ENCODE measurements around the gene ZDHHC8. TPM values are rescaled to one million over a fixed set of nuclear protein-coding genes. Genes with fewer than 3 reads are reported as not detected.

Gene ZDHHC8
- total and polyA plus RNA-seq, 2 donors (not counting 1 experiment from before 2014, with no cell fraction given), result 94.4 to 96.9 TPM

- Histone ChIP-seq H3K9ac (ENCODE audit: low read length) (no peak overlapping the region), H3K4me3 (ENCODE audit: control extremely low read depth in 1 of 5, extremely low read depth in 1 of 5, insufficient read depth in 1 of 5, low read depth in 2 of 5, low read length in 4 of 5) (no peak overlapping the region), H3K4me2 (replicated peaks; ENCODE audit: low read depth, low read length, poor library complexity, severe bottlenecking) (no peak overlapping the region), H3K79me2 (ENCODE audit: control insufficient read depth, insufficient read depth, low read length) (no peaks in the 10 kb centered on the region), H3K36me3 (replicated peaks in 1 of 2; ENCODE audit: control extremely low read depth in 1 of 2, control insufficient read depth in 1 of 2, extremely low read depth in 1 of 2, insufficient read depth in 2 of 2, low read length in 1 of 2) (no peaks in the 10 kb centered on the region), H3K4me1 (ENCODE audit: control insufficient read depth in 2 of 2, insufficient read depth in 2 of 2, low read length in 2 of 2) (no peaks in the 10 kb centered on the region), H3K9me3 (ENCODE audit: control extremely low read depth in 1 of 3, control insufficient read depth in 2 of 3, insufficient read depth in 1 of 3, low read length in 2 of 3) (no peaks in the 10 kb centered on the region), H2AFZ (ENCODE audit: insufficient read depth, low read depth, low read length, poor library complexity, severe bottlenecking) (no peak overlapping the region), H3K27ac (ENCODE audit: low read length in 2 of 2) (no peak overlapping the region), H3K27me3 (replicated peaks in 1 of 4; ENCODE audit: control extremely low read depth in 1 of 4, control insufficient read depth in 3 of 4, insufficient read depth in 4 of 4, low read length in 3 of 4) (no peaks in the 10 kb centered on the region), H4K20me1 (ENCODE audit: control insufficient read depth, insufficient read depth, low read length, poor library complexity, severe bottlenecking) (no peaks in the 10 kb centered on the region)
- POLR2A ChIA-PET, result no interaction called here
- Mint-ChIP-seq H3K9me3 (ENCODE audit: insufficient read depth) (no peaks in the 10 kb centered on the region), H3K4me3 (no peak overlapping the region), H3K27ac (no peak overlapping the region), H3K27me3 (no peaks in the 10 kb centered on the region), H3K4me1 (no peaks in the 10 kb centered on the region)
- no peak for TF ChIP-seq EZH2 (IDR thresholded peaks at IDR 0.05; ENCODE audit: borderline replicate concordance, insufficient read depth, low read depth, low read length, poor library complexity, severe bottlenecking)
- no peak for TF ChIP-seq CTCF (IDR thresholded peaks at IDR 0.05)
- WGBS (ENCODE audit: insufficient coverage), result 87% methylated on average over 9 of the region's 9 CpGs
- intact Hi-C loops (cut with micrococcal nuclease), result no loop called here
- CTCF ChIA-PET, result no interaction called here
- ATAC-seq (ENCODE audit: low read depth) (no peak), DNase-seq (no peak)
These were observed 50.8 kb downstream of the ZDHHC8 start for GRCh38 chr22:20182365-20182764.

- Histone ChIP-seq H3K4me1 (ENCODE audit: control insufficient read depth in 2 of 2, insufficient read depth in 2 of 2, low read length in 2 of 2) (no peaks in the 10 kb centered on the region), H2AFZ (ENCODE audit: insufficient read depth, low read depth, low read length, poor library complexity, severe bottlenecking) (no peak overlapping the region), H3K79me2 (ENCODE audit: control insufficient read depth, insufficient read depth, low read length) (no peaks in the 10 kb centered on the region), H3K27me3 (replicated peaks in 1 of 4; ENCODE audit: control extremely low read depth in 1 of 4, control insufficient read depth in 3 of 4, insufficient read depth in 4 of 4, low read length in 3 of 4) (no peaks in the 10 kb centered on the region), H3K36me3 (replicated peaks in 1 of 2; ENCODE audit: control extremely low read depth in 1 of 2, control insufficient read depth in 1 of 2, extremely low read depth in 1 of 2, insufficient read depth in 2 of 2, low read length in 1 of 2) (no peaks in the 10 kb centered on the region), H3K27ac (ENCODE audit: low read length in 2 of 2) (no peak overlapping the region), H3K4me3 (ENCODE audit: control extremely low read depth in 1 of 5, extremely low read depth in 1 of 5, insufficient read depth in 1 of 5, low read depth in 2 of 5, low read length in 4 of 5) (no peak overlapping the region), H4K20me1 (ENCODE audit: control insufficient read depth, insufficient read depth, low read length, poor library complexity, severe bottlenecking) (no peaks in the 10 kb centered on the region), H3K4me2 (replicated peaks; ENCODE audit: low read depth, low read length, poor library complexity, severe bottlenecking) (no peak overlapping the region), H3K9me3 (ENCODE audit: control extremely low read depth in 1 of 3, control insufficient read depth in 2 of 3, insufficient read depth in 1 of 3, low read length in 2 of 3) (no peaks in the 10 kb centered on the region), H3K9ac (ENCODE audit: low read length) (no peak overlapping the region)
- no peaks in the 10 kb centered on the region for H3K27me3 Mint-ChIP-seq
- no peaks in the 10 kb centered on the region for H3K9me3 Mint-ChIP-seq (ENCODE audit: insufficient read depth)
- no peak overlapping the region for H3K27ac Mint-ChIP-seq
- CTCF ChIA-PET, result no interaction called here
- H3K4me3 Mint-ChIP-seq, result no peak overlapping the region
- DNase-seq (no peak), ATAC-seq (ENCODE audit: low read depth) (no peak)
- 92% methylated on average over 8 of the region's 8 CpGs for WGBS (ENCODE audit: insufficient coverage)
- no peaks in the 10 kb centered on the region for H3K4me1 Mint-ChIP-seq
- TF ChIP-seq CTCF (IDR thresholded peaks at IDR 0.05) (no peak), EZH2 (IDR thresholded peaks at IDR 0.05; ENCODE audit: borderline replicate concordance, insufficient read depth, low read depth, low read length, poor library complexity, severe bottlenecking) (no peak)
- intact Hi-C loops (cut with micrococcal nuclease), result no loop called here
- POLR2A ChIA-PET, result no interaction called here
These were observed 51.5 kb downstream of the ZDHHC8 start for GRCh38 chr22:20183101-20183500.

Data from B cell (primary cell).